GM18907 (cell line): ENCODE data around the gene HIGD1C.
A peak's percentile ranks its signal among the peaks of the same experiment; 100 is the strongest.
"Not testable (repeated sequence)": the region's sequence is repeated elsewhere in the genome, so short reads cannot be mapped to it uniquely, and the experiment has no call there.

Experiments
- ATAC-seq: cut with Tn5 transposase; IDR thresholded peaks from one replicate; pipeline ENCODE4 v1.9.1; 2021; ENCODE audit warnings: mild to moderate bottlenecking, moderate library complexity; ENCODE audit not compliant: unreplicated experiment

Gene HIGD1C

DNA sequence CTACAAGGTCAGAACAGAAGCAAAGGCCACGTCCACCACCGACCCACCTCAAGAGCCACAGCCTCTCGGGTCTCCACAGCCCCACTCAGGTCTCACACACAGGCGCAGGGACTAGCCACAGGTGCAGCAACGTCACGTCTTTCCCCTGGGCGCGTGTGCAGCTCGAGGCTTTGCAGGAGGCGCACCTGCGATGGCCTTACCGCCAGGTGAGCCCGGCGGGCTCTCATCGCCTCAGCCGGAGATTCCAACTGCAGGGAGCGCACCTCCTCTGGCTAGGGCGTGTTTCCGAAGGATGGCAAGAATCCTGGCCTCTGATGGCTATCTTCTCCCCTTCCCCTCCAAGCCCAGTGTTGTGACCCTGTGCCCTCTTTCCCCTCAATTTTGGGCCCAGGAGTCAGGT, at the start of gene HIGD1C:
HIGD1C (plus strand) TSS at position 35 of the 400 bp plus-strand sequence. CDS start 1,455 bp downstream, outside the sequence.
- no peak for ATAC-seq

DNA sequence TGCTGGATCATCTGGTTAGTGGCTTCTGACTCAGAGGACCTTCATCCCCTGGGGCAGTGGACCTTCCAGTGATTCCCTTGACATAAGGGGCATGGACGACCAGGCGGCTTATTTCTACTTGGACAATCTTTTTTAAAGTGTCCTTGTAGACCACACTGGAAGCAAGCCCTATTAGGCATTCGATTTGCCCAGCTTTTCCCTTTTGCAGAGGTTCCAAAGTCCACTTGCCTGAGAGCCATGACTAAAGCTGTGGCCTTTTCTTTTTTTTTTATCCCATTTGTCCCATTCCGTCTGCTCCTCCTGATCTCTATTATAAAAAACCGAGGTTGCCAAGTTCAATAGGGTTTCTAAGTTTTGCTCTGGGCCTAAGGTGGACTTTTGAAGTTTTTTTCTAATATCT, 43.9 kb upstream of the HIGD1C start:
- not testable (repeated sequence) for ATAC-seq

DNA sequence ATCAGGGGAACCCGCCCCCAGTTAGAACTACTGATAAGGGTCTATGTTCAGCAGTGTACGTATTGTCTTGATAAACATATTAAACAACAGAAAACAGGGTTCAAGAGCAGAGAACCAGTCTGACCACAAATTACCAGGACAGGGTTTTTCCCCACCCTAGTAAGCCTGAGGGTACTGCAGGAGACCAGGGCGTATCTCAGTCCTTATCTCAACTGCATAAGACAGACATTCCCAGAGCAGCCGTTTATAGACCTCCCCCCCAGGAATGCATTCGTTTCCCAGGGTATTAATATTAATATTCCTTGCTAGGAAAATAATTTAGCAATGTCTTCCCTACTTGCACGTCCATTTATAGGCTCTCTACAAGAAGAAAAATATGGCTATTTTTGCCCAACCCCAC, 40.0 kb upstream of the HIGD1C start:
- not testable (repeated sequence) for ATAC-seq

DNA sequence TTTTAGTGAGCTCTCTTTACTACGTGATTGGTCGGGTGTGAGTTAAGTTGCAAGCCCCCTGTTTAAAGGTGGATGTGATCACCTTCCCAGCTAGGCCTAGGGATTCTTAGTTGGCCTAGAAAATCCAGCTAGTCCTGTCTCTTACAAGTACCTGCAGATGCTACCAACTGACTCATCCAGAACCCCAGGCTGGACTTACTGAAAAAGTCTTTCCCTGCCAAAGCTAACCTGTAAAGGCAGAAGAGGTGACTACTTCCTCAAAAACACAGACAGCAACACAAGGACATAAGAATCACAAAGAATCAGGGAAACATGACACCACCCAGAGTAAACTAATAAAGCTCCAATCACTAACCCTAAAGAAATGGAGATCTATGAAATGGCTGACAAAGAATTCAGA, 39.1 kb upstream of the HIGD1C start:
- no peak for ATAC-seq

DNA sequence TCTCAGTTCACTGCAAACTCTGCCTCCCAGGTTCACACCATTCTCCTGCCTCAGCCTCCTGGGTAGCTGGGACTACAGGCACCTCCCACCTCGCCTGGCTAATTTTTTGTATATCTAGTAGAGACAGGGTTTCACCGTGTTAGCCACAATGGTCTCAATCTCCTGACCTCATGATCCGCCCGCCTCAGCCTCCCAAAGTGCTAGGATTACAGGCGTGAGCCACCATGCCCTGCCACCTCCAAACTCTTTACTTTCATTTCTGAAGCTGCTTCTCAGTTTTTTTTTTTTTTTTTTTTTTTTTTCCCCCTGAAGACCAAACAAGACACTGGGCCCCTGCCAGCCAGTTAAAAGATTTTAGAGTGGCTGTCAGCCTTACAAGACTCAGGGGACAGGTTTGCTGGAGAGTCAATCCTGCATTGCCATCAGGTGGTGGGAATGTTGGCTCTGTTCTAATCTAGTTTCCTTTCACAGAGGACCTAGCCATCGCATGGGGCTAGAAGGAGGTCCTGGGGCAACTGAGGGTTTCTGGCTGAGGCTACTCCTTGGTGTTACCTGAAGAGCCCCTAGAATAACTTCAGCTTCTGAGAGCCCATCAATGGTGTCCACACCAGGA, 37.4 kb upstream of the HIGD1C start:
- no peak for ATAC-seq

DNA sequence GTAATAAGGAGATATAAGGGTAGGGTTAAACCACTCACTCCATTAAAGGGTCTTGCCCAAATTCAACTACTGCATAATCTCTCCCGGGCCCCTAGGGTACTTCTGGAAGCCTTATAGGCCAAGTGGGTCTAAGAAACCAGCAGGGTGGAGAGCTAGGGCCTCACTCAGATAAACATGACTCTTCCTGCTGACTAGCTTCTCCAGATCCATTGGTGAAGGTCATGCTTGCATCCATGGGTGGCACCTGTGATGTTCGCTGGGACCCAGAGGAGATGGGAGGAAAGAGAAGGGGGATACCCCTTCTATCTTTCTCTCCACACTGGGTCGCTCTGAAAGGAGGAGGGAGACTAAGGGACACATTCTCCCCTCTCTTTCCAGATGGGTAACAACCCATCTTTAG, 36.1 kb upstream of the HIGD1C start:
- ATAC-seq: no peak

DNA sequence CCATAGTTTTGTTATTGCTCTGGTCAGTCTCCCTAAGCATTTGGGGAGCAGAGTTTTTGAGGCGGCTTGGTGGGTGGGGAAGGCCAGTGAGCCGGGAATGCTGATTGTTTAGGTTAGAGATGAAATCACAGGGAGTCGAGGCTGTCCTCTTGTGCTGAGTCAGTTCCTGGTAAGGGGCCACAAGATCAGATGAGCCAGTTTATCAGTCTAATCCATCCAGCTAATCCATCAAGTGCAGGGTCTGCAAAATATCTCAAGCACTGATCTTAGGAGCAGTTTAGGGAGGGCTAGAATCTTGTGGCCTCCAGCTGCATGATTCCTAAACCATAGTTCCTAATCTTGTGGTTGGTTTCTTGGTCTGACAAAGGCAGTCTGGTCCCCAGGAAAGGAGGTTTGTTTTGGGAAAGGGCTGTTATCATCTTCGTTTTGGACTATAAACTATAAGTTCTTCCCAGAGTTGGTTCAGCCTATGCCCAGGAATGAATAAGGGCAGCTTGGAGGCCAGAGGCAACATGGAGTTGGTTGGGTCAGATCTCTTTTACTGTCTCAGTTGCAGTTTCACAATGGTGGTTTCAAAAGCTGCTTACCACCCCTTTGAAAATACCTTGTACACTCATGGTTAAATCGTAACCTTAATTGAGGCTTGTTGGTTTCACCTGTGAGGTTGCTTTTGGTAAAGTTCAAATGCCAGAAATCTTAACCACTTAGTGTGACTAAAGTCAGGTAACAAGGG, 33.6 kb upstream of the HIGD1C start:
- ATAC-seq: peak; percentile 55

DNA sequence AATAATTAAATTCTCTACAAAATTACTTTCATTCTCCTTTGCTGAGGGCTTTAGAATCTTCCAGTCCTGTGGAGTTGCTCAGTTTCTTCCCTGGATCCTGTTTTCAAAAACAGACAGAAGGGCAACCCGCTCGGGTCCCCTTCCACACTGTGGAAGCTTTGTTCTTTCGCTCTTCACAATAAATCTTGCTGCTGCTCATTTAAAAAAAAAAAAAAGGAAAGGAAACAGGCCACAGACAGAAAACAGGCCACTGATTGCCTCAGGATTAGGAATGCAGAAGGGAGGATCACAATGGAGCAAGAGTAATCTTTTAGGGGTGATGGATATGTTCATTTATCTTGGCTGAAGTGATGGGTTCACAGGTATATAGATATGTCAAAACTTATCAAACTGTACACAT, 29.5 kb upstream of the HIGD1C start:
- ATAC-seq: no peak

DNA sequence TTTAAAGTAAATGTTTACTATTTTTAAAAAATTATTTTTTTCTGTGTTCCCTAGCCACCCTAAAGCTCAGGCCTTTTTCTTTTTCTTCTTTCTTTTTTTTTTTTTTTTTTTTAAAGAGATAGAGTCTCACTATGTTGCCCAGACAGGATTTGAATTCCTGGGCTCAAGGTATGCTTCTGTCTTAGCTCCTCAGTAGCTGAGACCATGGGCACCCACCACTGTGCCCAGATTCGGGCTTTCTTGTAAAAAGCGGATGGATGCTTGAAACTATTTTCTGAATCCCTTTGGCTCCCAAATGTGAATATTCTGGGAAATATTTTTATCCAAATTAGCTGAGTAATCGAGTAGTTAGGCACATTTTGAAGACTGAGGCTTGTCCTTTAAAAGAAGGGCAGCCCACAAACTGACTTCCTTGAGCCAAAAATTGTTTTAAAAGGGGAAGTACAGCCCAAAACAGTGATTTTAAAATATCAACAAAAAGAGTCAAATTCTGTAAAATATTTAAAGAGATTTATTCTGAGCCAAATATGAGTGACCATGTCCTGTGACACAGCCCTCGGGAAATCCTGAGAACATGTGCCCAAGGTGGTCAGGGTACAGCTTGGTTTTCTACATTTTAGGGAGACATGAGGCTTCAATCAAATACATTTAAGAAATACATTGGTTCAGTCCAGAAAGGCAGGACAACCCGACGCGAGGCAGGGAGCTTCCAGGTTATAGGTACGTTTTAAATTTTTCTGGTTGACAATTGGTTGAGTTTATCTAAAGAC, 28.8 kb upstream of the HIGD1C start:
- ATAC-seq: no peak

DNA sequence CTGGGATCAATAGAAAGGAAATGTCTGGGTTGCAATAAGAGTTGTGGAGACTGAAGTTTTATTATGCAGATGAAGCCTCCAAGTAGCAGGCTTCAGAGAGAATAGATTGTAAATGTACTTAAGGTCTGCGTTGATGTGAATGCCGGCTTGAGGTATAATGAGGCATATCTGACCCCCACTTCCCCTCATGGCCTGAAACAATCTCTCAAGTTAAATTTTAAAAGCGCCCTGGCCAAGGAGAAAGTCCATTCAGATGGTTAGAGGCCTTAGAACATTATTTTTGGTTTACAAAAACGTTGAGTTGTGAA, 28.3 kb upstream of the HIGD1C start:
- no peak for ATAC-seq

DNA sequence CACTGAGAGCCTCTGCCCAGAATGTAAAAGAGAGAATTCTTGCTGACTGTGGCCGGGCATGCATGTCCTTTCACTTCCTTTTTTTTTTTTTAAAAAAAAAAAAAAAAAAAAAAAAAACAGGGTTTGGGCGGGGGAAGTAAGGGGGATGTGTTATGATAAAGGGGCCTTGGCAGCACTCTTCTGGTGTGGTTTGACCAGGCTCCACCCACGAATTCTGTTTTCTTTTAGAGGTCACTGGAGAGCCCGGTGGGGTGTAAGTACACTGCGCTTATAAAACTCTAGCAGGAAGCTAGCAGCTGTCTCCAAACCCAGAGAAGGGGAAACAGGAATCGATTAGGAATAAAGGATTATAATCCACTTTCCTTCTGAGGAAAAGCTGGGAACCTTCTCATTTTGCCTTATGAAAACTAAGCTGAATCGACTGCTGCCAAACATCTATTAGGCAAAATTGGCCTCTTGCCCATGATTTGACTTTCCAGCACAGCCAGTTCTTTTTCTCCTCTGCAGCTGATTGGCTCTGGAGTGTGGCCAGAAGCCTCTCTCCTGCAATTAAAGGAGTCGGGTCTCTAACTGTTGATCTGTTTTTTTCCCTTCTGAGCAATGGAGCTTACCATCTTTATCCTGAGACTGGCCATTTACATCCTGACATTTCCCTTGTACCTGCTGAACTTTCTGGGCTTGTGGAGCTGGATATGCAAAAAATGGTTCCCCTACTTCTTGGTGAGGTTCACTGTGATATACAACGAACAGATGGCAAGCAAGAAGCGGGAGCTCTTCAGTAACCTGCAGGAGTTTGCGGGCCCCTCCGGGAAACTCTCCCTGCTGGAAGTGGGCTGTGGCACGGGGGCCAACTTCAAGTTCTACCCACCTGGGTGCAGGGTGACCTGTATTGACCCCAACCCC, 27.7 kb upstream of the HIGD1C start:
- peak; percentile 90 for ATAC-seq

DNA sequence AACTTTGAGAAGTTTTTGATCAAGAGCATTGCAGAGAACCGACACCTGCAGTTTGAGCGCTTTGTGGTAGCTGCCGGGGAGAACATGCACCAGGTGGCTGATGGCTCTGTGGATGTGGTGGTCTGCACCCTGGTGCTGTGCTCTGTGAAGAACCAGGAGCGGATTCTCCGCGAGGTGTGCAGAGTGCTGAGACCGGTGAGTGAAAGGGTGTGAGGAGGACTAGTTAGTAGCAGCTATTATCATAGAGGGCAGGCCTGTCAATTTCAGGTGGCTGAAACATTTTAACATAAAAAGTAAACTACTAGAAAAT, 27.0 kb upstream of the HIGD1C start:
- ATAC-seq: peak; percentile 13

DNA sequence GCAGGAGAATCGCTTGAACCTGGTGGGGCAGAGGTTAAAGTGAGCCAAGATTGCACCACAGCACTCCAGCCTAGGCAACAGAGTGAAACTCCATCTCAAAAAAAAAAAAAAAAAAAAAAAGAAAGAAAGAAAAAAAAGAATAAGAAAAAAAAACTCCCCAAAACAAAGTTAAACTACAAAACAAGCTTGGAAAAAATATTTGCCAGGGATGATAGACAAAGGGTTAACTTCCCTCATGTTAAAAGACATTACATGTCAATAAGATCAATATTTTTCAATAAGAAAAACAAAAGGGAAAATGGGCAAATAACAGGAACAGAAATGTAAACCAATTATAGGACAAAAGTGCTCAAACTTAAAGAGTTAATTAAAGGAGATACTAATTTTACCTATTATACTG, 26.4 kb upstream of the HIGD1C start:
- no peak for ATAC-seq

DNA sequence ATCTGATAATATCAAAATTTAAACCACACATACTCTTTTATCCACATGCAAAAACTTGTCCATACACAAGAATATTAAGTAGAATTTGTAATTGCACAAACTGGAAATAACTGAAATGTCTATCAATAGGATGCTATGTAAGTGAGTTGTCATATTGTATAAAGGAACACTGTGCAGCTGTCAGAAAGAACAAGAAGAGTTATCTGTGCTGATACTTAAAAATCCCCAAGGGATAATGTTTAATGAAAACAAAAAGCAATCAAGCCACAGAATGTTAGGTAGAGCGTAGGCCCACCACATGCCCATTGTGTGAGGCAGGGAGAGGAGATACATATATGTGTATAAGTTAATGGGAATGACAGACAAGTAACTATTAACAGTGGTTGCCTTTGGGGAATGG, 25.9 kb upstream of the HIGD1C start:
- ATAC-seq: no peak

DNA sequence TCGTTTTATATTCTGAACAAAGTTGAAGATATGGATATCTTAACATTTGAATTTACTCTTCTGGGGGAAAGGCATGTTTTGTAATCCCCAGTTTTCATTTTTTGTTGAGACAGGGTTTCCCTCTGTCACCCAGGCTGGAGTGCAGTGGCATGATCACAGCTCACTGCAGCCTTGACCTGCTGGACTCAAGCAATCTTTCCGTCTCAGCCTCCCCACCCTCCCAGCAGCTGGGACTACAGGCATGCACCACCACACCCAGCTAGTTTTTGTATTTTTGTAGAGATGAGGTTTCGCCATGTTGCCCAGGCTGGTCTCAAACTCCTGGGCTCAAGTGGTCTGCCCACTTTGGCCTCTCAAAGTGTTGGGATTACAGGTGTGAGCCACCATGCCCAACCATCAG, 25.4 kb upstream of the HIGD1C start:
- not testable (repeated sequence) for ATAC-seq

DNA sequence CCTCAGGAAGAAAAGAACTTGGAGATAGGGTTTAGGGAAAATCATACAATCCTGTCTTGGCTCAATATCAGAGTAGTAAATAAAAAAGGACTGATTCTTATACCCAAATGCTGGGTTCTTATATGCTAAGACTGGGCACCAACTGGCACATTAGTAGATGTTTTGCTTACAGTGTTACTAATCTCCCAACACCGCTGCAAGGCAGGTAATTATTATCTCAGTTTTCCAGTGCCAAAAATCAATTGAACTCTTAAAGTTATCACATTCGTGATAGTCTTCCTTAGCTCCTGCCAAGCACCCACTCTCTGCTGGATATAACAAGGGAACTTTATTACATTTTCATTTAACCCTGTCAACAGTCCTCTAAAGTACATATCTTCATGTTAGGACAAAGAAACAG, 25.0 kb upstream of the HIGD1C start:
- no peak for ATAC-seq

DNA sequence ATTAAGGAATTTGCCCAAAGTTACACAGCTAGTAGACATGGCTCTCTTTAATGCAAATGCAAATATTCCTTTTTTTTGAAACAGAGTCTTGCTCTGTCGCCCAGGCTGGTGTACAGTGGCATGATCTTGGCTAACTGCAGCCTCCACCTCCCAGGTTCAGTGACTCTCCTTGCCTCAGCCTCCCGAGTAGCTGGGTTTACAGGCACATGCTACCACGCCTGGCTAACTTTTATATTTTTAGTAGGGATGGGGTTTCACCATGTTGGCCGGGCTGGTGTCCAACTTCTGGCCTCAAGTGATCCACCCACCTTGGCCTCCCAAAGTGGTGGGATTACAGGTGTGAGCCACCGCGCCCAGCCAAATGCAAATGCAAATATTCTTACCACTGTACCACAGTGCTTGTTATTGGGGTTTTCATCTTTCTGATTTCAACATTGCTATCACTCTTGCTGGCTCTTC, 24.5 kb upstream of the HIGD1C start:
- no peak for ATAC-seq

DNA sequence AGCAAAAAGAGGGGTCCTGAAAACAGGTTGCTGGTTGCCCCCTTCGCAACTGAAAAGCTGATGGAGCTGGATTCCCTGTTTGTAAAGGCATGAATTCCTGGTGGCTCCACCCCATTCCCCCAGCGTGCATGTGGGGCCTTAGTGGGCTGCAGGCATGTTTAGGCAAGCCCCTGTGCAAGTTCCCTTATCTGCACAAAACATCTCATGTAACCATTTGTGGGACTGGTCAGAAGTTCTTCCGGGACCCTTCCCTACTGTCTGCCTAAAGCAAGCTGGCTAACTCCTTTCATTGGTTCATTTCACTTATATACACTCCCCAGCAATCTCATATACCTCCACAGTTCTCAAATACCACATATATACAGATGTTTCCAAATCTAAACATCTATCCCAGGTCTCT, 24.0 kb upstream of the HIGD1C start:
- ATAC-seq: no peak

DNA sequence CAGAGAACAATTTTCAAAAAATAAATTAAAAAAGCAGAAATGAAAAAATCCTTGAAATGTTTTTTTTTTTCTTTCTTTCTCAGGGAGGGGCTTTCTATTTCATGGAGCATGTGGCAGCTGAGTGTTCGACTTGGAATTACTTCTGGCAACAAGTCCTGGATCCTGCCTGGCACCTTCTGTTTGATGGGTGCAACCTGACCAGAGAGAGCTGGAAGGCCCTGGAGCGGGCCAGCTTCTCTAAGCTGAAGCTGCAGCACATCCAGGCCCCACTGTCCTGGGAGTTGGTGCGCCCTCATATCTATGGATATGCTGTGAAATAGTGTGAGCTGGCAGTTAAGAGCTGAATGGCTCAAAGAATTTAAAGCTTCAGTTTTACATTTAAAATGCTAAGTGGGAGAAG, 22.5 kb upstream of the HIGD1C start:
- ATAC-seq: no peak

DNA sequence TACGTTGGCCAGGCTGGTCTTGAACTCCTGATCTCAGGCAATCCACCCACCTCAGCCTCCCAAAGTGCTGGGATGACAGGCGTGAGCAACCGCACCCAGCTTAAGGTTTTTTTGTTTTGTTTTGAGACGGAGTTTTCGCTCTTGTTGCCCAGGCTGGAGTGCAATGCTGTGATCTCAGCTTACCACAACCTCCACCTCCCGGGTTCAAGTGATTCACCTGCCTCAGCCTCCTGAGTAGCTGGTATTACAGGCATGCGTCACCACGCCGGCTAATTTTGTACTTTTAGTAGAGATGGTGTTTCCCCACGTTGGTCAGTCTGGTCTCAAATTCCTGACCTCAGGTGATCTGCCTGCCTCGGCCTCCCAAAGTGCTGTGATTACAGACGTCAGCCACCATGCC, 21.9 kb upstream of the HIGD1C start:
- not testable (repeated sequence) for ATAC-seq

DNA sequence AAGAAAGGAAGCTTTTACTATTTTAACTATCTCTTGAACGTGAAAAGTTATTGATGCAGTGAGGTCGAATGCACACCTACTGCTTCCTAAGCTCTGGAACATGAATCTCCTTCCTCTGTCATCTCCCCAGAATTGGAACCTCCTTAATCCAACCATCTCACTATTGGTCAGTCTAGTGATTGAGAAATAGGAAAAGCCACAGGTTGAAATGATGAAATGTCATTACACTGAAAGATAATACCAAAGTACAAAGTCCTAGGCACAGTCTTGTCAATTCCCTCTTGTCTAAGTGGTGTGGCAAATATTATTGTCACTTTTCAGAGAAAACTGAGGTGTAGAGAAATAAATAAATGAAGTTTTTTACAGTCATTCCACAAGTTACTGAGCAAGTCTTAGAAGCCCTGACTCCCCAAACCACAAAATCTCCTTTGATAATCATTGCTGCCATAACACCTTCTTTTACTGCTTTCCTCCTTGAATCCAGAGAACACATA, 19.5 kb upstream of the HIGD1C start:
- no peak for ATAC-seq
